GM12873 (cell line): Measurements from ENCODE around the gene GUK1.

Experiments used
- TF ChIP-seq, protein P1 (sequence below): IDR thresholded peaks from 2 replicates; pipeline ENCODE4 v1.5.1; 2012; ENCODE audit warnings: low read depth, mild to moderate bottlenecking, moderate library complexity, low read length, control low read depth; ENCODE audit not compliant: insufficient read depth; ENCODE audit errors: missing control alignments

The GUK1 gene

DNA sequence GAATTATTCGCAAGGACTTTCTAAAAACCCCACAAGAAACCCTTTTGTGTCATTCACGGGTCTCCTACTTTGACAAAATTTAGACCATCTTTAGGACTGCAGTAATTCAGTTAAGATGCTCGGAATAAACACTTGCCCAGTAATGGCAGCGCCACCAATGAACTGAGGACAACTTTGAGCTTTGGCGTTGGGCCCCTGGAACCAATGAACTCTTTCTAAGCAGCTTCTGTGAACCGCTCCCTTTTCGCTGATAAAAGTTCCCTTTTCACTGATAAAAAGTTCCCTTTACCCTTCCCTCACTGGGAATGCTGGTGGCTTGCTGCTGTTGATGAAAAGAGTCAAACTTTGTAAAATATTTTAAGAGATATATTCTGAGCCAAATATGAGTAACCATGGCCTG is 29.5 kb upstream of the GUK1 start:
- TF ChIP-seq, protein P1, sequence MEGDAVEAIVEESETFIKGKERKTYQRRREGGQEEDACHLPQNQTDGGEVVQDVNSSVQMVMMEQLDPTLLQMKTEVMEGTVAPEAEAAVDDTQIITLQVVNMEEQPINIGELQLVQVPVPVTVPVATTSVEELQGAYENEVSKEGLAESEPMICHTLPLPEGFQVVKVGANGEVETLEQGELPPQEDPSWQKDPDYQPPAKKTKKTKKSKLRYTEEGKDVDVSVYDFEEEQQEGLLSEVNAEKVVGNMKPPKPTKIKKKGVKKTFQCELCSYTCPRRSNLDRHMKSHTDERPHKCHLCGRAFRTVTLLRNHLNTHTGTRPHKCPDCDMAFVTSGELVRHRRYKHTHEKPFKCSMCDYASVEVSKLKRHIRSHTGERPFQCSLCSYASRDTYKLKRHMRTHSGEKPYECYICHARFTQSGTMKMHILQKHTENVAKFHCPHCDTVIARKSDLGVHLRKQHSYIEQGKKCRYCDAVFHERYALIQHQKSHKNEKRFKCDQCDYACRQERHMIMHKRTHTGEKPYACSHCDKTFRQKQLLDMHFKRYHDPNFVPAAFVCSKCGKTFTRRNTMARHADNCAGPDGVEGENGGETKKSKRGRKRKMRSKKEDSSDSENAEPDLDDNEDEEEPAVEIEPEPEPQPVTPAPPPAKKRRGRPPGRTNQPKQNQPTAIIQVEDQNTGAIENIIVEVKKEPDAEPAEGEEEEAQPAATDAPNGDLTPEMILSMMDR, result no peak

DNA sequence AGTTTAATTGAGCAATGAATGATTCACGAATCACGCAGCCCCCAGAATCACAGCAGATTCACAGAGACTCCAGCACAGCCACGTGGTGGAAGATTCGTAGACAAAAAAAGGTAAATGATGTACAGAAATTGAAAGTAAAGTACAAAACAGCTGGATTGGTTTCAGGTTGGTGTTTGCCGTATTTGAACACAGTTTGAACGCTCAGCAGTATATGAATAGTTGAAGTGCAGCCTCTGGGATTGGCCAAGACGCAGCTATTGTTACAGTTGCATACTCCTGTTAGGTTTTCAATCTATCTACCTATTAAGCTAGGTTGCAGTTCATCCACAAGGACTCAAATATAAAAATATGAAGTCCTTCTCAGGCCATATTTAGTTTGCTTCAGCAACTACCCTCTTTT is 27.9 kb upstream of the GUK1 start:
- TF ChIP-seq, protein P1, result no peak

DNA sequence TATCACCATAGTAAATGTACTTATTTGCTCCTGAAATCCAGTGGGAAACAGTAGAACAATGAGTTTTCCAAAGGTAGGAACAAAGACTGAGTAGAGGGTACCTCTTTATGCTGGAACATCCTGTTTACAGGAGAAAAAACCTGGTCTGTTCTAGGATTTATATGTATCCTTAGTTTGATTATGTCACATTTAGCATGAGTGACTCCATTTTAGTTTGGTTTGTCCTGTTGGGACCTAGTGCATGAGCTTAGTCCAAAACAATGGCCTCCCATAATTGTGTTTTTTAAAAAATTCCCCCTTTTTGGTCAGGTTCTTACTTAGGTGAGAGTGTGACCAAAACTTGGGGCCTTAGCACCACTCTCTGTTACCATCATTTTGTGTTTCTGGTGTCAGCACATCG is 27.5 kb upstream of the GUK1 start:
- TF ChIP-seq, protein P1, result no peak

DNA sequence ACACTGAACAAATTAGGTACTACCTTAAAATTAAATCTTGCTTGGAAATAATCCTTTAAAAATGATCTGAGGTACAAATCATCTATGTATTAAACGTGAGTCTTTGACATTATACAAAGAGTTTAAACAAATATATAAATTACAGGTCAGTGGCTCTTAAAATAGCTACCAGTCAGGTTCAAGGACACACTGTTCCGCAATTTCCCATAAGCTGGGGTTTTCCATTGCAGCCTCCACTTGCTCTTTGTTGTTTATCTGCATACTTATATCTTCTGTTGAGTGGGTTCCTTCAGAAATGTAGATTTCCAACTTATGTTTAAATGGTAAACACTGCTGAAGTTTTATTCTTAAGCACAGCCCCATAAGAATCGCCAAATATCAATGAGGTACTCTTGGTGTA is 25.3 kb upstream of the GUK1 start:
- TF ChIP-seq, protein P1, result no peak

DNA sequence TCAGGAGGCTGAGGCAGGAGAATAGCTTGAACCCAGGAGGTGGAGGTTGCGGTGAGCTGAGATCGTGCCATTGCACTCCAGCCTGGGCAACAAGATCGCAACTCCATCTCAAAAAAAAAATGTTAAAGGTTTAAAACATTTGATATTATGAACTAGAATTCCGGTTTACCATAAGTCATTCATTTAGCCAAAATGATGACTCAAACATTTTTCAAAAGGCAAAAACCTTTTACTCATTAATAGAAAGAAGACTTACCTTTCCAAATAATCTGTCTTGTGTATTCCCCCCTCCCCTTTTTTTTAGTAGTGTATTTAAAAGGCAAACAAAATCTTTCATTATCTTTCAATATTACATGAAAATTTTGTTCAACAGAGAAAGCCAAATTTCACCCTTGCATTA is 22.7 kb upstream of the GUK1 start:
- TF ChIP-seq, protein P1, result no peak

DNA sequence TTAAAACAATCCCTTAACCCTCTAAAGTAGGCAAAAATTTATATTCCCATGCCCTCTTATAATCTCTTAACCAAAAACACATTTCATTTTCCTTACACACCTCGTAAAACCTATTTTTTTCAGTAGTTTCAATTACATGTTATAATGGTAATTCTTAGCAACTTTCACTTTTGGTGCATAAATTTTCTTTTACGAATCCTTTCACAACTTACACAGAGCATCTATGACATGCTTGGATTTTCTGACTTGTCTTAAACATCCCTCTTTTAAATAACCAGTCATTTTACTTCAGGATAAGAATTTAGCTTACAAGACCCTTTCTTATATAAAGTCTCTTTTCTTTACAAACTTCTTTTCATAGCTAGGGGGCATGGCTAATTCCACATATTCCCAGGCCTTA is 22.0 kb upstream of the GUK1 start:
- TF ChIP-seq, protein P1, result no peak

DNA sequence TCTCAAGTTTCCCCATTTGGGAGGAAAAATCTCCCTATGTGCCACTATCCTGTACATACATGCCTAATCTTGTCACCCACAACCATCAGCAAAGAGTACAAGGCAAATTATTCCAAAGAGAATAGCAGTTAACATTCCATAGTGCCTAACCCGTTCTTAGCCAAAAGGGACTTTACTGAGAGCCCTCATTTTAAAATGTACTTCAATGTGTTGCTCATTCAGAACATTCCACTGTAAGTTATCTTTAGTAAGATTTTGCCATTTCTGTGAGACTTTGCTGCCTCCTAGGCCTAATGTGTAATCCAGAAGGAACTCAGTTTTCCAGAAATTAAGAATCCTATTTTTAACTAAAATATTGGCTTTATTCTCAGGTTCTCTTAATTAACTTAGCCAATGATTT is 19.7 kb upstream of the GUK1 start:
- TF ChIP-seq, protein P1, result no peak
